NCI-H460 (cell line): Measurements from ENCODE around the gene CCDC40. TPM values are rescaled to one million over a fixed set of nuclear protein-coding genes. Genes with fewer than 3 reads are reported as not detected.
A peak's percentile ranks its signal among the peaks of the same experiment; 100 is the strongest.
"Not testable (repeated sequence)": the region's sequence is repeated elsewhere in the genome, so short reads cannot be mapped to it uniquely, and the experiment has no call there.

Source experiments
- DNase-seq: peaks from one replicate; pipeline ENCODE4 v3.0.0-alpha.2; 2016; ENCODE audit warnings: low read depth; ENCODE audit errors: extremely low read depth
- polyA plus RNA-seq: library from polyadenylated mRNA; depleted of rRNA; stranded (reverse); fragments of >200 nt; gene quantifications from 2 replicates; pipeline ENCODE4 v1.2.3, GENCODE V29; 2014; cell fraction: nucleus; rRNA removed
- total RNA-seq: library from RNA; depleted of rRNA; stranded (reverse); fragments of >200 nt; shearing (Covaris generic); gene quantifications from 2 replicates; pipeline ENCODE4 v1.2.3, GENCODE V29; 2014; rRNA removed

Gene CCDC40
- 2.0 and 2.6 TPM in 2 replicates for total RNA-seq
- 3.9 and 7.4 TPM in 2 replicates for polyA plus RNA-seq

DNA sequence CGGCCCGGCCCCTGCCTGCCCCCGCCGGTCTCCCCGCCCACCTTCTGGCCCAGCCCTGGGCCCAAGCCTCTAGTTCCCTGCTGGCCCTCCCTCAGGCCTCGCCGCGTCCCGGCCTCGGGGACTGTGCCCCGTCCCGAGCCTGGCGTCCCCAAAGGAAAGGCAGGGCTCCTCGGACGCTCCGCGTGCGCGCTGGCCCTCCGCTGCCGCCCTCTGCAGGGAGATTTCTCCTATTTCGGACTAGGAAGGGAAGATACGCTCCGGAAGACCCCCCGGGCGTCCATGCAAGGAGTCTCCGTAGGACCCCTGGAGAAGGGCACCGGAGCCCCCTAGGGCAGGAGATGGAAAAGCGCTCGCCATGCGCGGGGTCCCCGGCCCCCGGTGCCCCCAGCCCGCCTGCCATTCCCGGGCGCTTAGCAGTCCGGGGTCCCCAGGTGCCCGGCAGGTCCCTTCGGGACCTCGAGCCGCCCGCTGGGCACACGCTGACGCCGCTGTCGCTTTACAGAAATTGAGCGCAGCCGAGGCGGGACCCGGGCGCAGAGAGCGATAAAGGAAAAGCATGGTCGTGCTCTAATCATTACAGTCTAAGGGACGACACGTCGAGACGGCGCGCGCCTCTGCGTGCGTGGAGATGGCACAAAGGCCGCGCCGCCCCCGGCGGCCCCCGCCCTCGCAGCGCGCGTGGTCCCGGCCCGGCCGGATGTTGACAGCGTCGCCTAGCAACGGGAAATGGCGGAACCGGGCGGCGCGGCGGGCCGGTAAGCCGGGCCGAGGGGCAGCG is at the start of gene CCDC40:
TSS of gene CCDC40 (plus strand) at position 706 of the 778 bp plus-strand sequence. CDS start at position 727, 21 bp downstream.
- peak; percentile 72 for DNase-seq

DNA sequence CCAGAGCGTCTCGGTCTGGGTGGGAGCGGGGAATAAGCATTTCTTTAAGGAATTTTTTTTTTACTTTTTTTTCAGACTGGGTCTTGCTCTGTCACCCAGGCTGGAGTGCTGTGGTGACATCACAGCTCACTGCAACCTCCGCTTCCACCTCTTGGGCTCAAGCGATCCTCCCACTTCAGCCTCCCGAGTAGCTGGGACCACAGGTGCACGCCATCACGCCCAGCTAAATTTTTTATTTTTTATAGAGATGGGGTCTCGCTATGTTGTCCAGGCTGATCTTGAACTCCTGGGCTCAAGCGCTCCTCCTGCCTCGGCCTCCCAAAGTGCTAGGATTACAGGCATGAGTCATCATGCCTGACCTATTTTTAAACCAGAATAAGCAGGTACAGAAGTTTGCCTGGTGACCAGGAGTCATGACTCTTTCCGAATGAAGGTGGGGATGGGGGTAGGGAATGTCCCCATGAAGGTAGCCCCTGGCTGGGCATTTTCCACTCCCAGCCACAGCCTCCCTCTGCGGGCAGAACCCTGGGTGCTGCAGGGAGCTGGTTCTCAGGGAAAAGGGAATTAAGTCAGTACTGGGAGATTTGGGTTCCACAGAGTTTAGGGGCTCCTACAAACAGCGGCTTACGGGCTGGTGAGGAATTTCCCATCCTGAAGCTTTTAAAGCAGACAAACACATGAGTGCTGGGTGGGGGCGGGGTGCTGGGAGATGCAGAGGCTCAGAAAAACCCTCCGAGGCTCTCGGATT is 49.1 kb upstream of the CCDC40 start:
- peak; percentile 30 for DNase-seq

DNA sequence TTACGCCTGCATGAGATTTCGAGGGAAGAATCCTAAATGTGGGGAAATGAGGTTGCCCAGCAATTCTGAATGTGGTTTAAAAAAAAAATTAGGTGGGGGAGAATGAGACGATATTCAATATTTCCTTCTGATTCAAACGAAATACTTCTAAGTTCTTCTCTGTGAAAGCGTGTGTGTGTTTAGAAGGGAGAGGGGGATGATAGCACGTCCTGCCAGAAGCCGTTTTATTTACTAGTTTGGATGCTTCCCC is 48.6 kb upstream of the CCDC40 start:
- no peak for DNase-seq

DNA sequence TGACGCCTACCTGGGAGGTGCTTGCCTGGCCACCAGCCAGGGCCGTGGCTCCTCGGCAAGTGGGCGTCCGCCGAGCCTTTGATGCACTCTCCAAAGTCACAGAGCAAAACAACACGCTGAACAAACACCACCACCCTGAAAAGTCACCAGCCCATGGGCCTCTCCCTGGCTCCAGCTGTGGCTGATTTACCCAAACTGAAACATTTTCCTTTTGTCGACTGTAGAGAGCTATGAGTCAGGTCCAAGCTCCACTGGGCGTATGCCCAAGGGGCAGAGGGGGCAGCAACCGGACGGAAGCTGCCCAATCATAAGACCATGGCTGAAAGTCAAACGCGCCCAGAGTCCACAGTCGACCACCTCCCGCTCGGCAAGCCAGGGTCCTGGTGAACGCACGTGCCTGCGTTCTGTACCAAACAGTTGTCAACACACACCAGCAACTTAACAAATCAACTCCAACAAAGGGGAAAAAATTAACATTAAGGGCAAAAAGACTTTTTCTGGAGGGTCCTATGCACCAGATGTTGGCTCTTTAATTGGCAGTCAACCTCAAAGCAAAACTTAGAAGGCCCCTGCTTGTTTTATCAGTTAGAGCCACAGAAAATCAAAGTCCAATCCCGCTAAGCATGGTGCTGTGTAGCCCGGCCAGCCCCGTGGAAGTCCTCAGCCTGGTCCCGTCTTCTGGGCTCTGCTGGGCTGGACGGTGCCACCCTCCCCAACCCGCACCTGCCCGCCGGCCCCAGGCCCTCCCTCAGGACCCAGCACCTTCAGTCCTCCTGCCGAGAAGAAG is 48.1 kb upstream of the CCDC40 start:
- DNase-seq: peak; percentile 48

- DNase-seq: no peak
Measured at GRCh38 chr17:79989106-79989835, 47.2 kb upstream of the CCDC40 start.

DNA sequence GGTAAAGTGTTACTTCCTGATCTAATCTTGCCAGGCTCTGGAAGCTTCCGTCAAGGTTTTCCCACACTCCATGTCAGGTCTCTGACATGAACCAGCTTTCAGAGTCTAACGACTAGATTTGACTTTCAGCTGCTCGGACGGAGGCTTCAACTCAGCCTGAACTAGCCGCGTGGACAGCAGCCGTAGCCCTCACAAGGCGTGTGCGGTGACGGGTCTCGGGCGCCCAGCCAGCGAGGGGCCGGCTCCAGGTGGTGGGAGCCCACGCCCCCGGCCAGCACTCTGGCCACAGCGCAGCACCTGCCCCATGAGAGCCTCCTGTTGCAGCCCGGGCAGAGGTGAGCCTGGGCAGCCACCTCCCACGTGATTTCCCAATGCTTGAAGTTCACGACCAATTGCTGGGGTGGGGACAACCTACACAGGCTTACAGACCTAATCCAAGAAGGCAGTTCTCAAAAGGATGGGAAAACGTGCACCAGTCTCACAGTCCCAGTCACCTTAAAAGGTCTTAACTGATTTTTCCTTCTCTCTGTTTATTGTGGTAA is 46.3 kb upstream of the CCDC40 start:
- no peak for DNase-seq

DNA sequence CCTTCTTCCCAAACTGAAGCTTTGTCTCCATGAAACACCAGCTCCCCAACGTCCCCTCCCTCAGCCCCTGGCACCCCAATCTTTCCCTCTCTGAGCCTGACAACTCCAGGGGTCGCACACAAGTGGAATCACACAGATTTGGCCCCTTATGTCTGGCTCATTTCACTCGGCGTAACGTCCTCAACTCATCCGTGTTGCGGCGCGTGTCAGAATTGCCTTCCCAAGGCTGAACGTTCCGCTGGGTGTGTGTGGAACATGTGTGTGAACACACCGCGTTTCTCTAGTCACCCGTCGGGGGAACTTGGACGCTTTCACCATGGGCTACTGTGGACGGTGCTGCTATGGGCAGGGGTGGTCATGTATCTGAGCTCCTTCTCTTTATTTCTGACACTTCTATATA is 45.7 kb upstream of the CCDC40 start:
- no peak for DNase-seq

- peak; percentile 83 for DNase-seq
Measured at GRCh38 chr17:79991140-79991923, 45.1 kb upstream of the CCDC40 start.

- no peak for DNase-seq
Measured at GRCh38 chr17:79991924-79992648, 44.4 kb upstream of the CCDC40 start.

- no peak for DNase-seq
Measured at GRCh38 chr17:79992649-79993389, 43.6 kb upstream of the CCDC40 start.

- DNase-seq: peak; percentile 76
Measured at GRCh38 chr17:79993390-79994227, 42.8 kb upstream of the CCDC40 start.

DNA sequence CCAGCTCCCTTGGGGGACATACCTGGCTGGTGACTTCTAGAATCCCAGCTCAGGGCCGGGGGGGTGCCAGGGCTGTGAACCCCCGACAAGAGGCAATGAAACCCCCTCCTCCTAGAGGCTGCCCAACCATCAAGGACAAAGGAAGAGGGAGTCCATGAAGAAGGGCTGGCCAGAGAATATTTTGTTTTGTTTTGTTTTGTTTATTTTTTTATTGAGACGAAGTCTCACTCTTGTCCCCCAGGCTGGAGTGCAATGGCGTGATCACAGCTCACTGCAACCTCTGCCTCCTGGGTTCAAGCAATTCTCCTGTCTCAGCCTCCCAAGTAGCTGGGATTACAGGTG is 42.2 kb upstream of the CCDC40 start:
- not testable (repeated sequence) for DNase-seq

DNA sequence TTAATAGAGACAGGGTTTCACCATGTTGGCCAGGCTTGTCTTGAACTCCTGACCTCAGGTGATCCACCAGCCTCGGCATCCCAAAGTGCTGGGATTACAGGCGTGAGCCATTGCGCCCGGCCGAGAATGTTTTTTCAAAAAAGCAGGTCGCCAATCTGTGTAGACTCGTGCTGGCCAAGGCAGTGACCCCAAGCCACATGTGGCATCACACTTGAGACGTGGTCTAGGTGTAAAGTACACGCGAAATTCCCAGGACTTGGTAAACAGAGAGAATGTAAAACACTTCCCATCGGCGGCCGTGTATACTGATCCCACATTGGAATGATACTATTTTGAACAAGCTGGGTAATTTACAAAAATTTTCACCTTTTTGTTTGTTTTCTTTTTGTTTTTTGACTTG is 41.8 kb upstream of the CCDC40 start:
- no peak for DNase-seq

- DNase-seq: no peak
Measured at GRCh38 chr17:79995696-79996095, 40.7 kb upstream of the CCDC40 start.

DNA sequence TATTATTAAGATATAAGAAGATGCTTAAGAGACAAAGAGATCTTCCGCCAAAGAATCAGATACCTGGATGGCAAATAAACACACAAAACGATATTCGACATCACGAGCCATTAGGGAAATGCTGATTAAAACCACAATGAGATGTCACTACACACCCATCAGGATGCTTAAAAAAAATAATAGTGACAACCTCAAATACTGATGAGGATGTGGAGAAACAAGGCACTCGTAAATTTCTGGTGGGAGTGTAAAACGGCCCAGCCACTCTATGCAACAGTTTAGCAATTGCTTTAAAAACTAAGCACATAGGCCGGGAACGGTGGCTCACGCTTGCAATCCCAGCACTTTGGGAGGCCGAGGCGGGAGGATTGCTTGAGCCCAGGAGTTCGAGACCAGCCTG is 40.2 kb upstream of the CCDC40 start:
- no peak for DNase-seq

GRCh38 chr17:79997011-79997660 is 39.3 kb upstream of the CCDC40 start:
- DNase-seq: no peak

- no peak for DNase-seq
Measured at GRCh38 chr17:80000136-80000535, 36.3 kb upstream of the CCDC40 start.
